Measurements from ENCODE around the gene ZNF215. TPM values are rescaled to one million over a fixed set of nuclear protein-coding genes. Genes with fewer than 3 reads are reported as not detected.
A peak's percentile ranks its signal among the peaks of the same experiment; 100 is the strongest.
"Not testable (repeated sequence)": the region's sequence is repeated elsewhere in the genome, so short reads cannot be mapped to it uniquely, and the experiment has no call there.

ZNF215 gene
- total RNA-seq (0.89 TPM), polyA plus RNA-seq (ENCODE audit: insufficient read depth in 1 of 8, insufficient read length in 8 of 8, low replicate concordance in 1 of 8) (1 to 10 TPM in 6 of 8 donors, under 1 TPM in 2; 0.88 to 1.6 (median 1.2) TPM)
- long read RNA-seq, donor 1: 0 reads
- long read RNA-seq, donor 2: 0 reads
- long read RNA-seq, donor 3: 0 reads
- long read RNA-seq, donor 4: 0 reads
- long read RNA-seq, donor 5: 0 reads
- long read RNA-seq, donor 6: 0 reads
- long read RNA-seq, donor 7: 0 reads
- long read RNA-seq, donor 8: 0 reads
- long read RNA-seq, donor 9: 0 reads
- long read RNA-seq, donor 10: 0 reads
- long read RNA-seq, donor 11: 0 reads

GRCh38 chr11:6926208-6927029 is at the start of gene ZNF215:
ZNF215 (plus strand) TSS chr11:6926426; CDS start chr11:6932273, 5,847 bp downstream.
- Histone ChIP-seq H3K36me3 (ENCODE audit: control insufficient read depth, insufficient read depth, low read length) (no peaks in the 10 kb centered on the region), H3K27me3 (ENCODE audit: control insufficient read depth, insufficient read depth, low read length) (peaks cover 5% of the 10 kb centered on the region), H3K27ac (ENCODE audit: low read length) (peak within 1 kb of the TSS; percentile 45), H3K4me1 (ENCODE audit: control insufficient read depth, insufficient read depth, low read length) (peaks cover 5% of the 10 kb centered on the region), H3K4me3 (ENCODE audit: low read length) (peak within 1 kb of the TSS; percentile 58), H3K9me3 (replicated peaks; ENCODE audit: control insufficient read depth, low read depth, low read length) (no peaks in the 10 kb centered on the region)
- WGBS (ENCODE audit: insufficient coverage): under 1% methylated on average over 55 of the region's 61 CpGs
- DNase-seq: peak; percentile 87

- WGBS (ENCODE audit: insufficient coverage): 100% methylated on average over 3 of the region's 3 CpGs
- DNase-seq: no peak
Measured at GRCh38 chr11:6876914-6877313, 49.3 kb upstream of the ZNF215 start.

GRCh38 chr11:6882751-6883150 is 43.5 kb upstream of the ZNF215 start:
- no peaks in the 10 kb centered on the region for H3K4me1 ChIP-seq (ENCODE audit: control insufficient read depth, insufficient read depth, low read length)
- no peaks in the 10 kb centered on the region for H3K9me3 ChIP-seq (replicated peaks; ENCODE audit: control insufficient read depth, low read depth, low read length)
- DNase-seq: no peak
- no peaks in the 10 kb centered on the region for H3K36me3 ChIP-seq (ENCODE audit: control insufficient read depth, insufficient read depth, low read length)
- no peaks in the 10 kb centered on the region for H3K27me3 ChIP-seq (ENCODE audit: control insufficient read depth, insufficient read depth, low read length)
- H3K4me3 ChIP-seq (ENCODE audit: low read length): no peak overlapping the region
- no peak overlapping the region for H3K27ac ChIP-seq (ENCODE audit: low read length)

More at GRCh38 chr11:6876914-6877313, 49.3 kb upstream of the ZNF215 start:
- Histone ChIP-seq H3K27ac (ENCODE audit: low read length) (no peak overlapping the region), H3K4me1 (ENCODE audit: control insufficient read depth, insufficient read depth, low read length) (no peaks in the 10 kb centered on the region), H3K27me3 (ENCODE audit: control insufficient read depth, insufficient read depth, low read length) (no peaks in the 10 kb centered on the region), H3K4me3 (ENCODE audit: low read length) (no peak overlapping the region), H3K9me3 (replicated peaks; ENCODE audit: control insufficient read depth, low read depth, low read length) (no peaks in the 10 kb centered on the region), H3K36me3 (ENCODE audit: control insufficient read depth, insufficient read depth, low read length) (no peaks in the 10 kb centered on the region)

GRCh38 chr11:6887711-6888110 is 38.5 kb upstream of the ZNF215 start:
- not testable (repeated sequence) for H3K4me3 ChIP-seq (ENCODE audit: low read length); H3K27me3 ChIP-seq (ENCODE audit: control insufficient read depth, insufficient read depth, low read length); H3K36me3 ChIP-seq (ENCODE audit: control insufficient read depth, insufficient read depth, low read length); DNase-seq; H3K9me3 ChIP-seq (replicated peaks; ENCODE audit: control insufficient read depth, low read depth, low read length); H3K4me1 ChIP-seq (ENCODE audit: control insufficient read depth, insufficient read depth, low read length); H3K27ac ChIP-seq (ENCODE audit: low read length)
- no CpG with 5 or more reads among the region's 5 CpGs for whole genome bisulfite sequencing (ENCODE audit: insufficient coverage)

- H3K36me3 ChIP-seq (ENCODE audit: control insufficient read depth, insufficient read depth, low read length): no peaks in the 10 kb centered on the region
- H3K4me1 ChIP-seq (ENCODE audit: control insufficient read depth, insufficient read depth, low read length): no peaks in the 10 kb centered on the region
- no peaks in the 10 kb centered on the region for H3K27me3 ChIP-seq (ENCODE audit: control insufficient read depth, insufficient read depth, low read length)
- H3K27ac ChIP-seq (ENCODE audit: low read length): no peak overlapping the region
- no peak overlapping the region for H3K4me3 ChIP-seq (ENCODE audit: low read length)
- H3K9me3 ChIP-seq (replicated peaks; ENCODE audit: control insufficient read depth, low read depth, low read length): no peaks in the 10 kb centered on the region
- WGBS (ENCODE audit: insufficient coverage): no CpG with 5 or more reads among the region's 4 CpGs
- no peak for DNase-seq
Measured at GRCh38 chr11:6888830-6889229, 37.4 kb upstream of the ZNF215 start.

- H3K27me3 ChIP-seq (ENCODE audit: control insufficient read depth, insufficient read depth, low read length): no peaks in the 10 kb centered on the region
- no peak for DNase-seq
- no peaks in the 10 kb centered on the region for H3K36me3 ChIP-seq (ENCODE audit: control insufficient read depth, insufficient read depth, low read length)
- H3K4me1 ChIP-seq (ENCODE audit: control insufficient read depth, insufficient read depth, low read length): no peaks in the 10 kb centered on the region
- no peak overlapping the region for H3K4me3 ChIP-seq (ENCODE audit: low read length)
- WGBS (ENCODE audit: insufficient coverage): no CpG with 5 or more reads among the region's 1 CpG
- no peaks in the 10 kb centered on the region for H3K9me3 ChIP-seq (replicated peaks; ENCODE audit: control insufficient read depth, low read depth, low read length)
- H3K27ac ChIP-seq (ENCODE audit: low read length): no peak overlapping the region
Measured at GRCh38 chr11:6889835-6890234, 36.4 kb upstream of the ZNF215 start.

- no peak within 1 kb of the TSS for H3K4me3 ChIP-seq (ENCODE audit: low read length)
- DNase-seq: no peak
- no peaks in the 10 kb centered on the region for H3K27me3 ChIP-seq (ENCODE audit: control insufficient read depth, insufficient read depth, low read length)
- WGBS (ENCODE audit: insufficient coverage): no CpG with 5 or more reads among the region's 2 CpGs
- H3K27ac ChIP-seq (ENCODE audit: low read length): no peak within 1 kb of the TSS
- H3K4me1 ChIP-seq (ENCODE audit: control insufficient read depth, insufficient read depth, low read length): no peaks in the 10 kb centered on the region
- H3K9me3 ChIP-seq (replicated peaks; ENCODE audit: control insufficient read depth, low read depth, low read length): no peaks in the 10 kb centered on the region
- no peaks in the 10 kb centered on the region for H3K36me3 ChIP-seq (ENCODE audit: control insufficient read depth, insufficient read depth, low read length)
Measured at GRCh38 chr11:6892400-6892799, 33.8 kb upstream of the ZNF215 start, which contains the start of gene OR2D2. OR2D2 (minus strand) TSS chr11:6892500; CDS start chr11:6892500, 0 bp downstream.

GRCh38 chr11:6894097-6894496 is 32.1 kb upstream of the ZNF215 start:
- no peaks in the 10 kb centered on the region for H3K4me1 ChIP-seq (ENCODE audit: control insufficient read depth, insufficient read depth, low read length)
- no peaks in the 10 kb centered on the region for H3K27me3 ChIP-seq (ENCODE audit: control insufficient read depth, insufficient read depth, low read length)
- no peak overlapping the region for H3K27ac ChIP-seq (ENCODE audit: low read length)
- H3K4me3 ChIP-seq (ENCODE audit: low read length): no peak overlapping the region
- DNase-seq: no peak
- no peaks in the 10 kb centered on the region for H3K9me3 ChIP-seq (replicated peaks; ENCODE audit: control insufficient read depth, low read depth, low read length)
- H3K36me3 ChIP-seq (ENCODE audit: control insufficient read depth, insufficient read depth, low read length): no peaks in the 10 kb centered on the region

GRCh38 chr11:6895010-6895409 is 31.2 kb upstream of the ZNF215 start:
- Histone ChIP-seq H3K9me3 (replicated peaks; ENCODE audit: control insufficient read depth, low read depth, low read length) (no peaks in the 10 kb centered on the region), H3K36me3 (ENCODE audit: control insufficient read depth, insufficient read depth, low read length) (no peaks in the 10 kb centered on the region), H3K27ac (ENCODE audit: low read length) (no peak overlapping the region), H3K4me1 (ENCODE audit: control insufficient read depth, insufficient read depth, low read length) (no peaks in the 10 kb centered on the region), H3K4me3 (ENCODE audit: low read length) (no peak overlapping the region), H3K27me3 (ENCODE audit: control insufficient read depth, insufficient read depth, low read length) (no peaks in the 10 kb centered on the region)
- no peak for DNase-seq

GRCh38 chr11:6898911-6899310 is 27.3 kb upstream of the ZNF215 start:
- no CpG with 5 or more reads among the region's 1 CpG for WGBS (ENCODE audit: insufficient coverage)

More at GRCh38 chr11:6898911-6899310, 27.3 kb upstream of the ZNF215 start:
- no peaks in the 10 kb centered on the region for H3K9me3 ChIP-seq (replicated peaks; ENCODE audit: control insufficient read depth, low read depth, low read length)
- H3K36me3 ChIP-seq (ENCODE audit: control insufficient read depth, insufficient read depth, low read length): no peaks in the 10 kb centered on the region
- no peaks in the 10 kb centered on the region for H3K4me1 ChIP-seq (ENCODE audit: control insufficient read depth, insufficient read depth, low read length)
- H3K4me3 ChIP-seq (ENCODE audit: low read length): no peak overlapping the region
- DNase-seq: no peak
- H3K27me3 ChIP-seq (ENCODE audit: control insufficient read depth, insufficient read depth, low read length): no peaks in the 10 kb centered on the region
- no peak overlapping the region for H3K27ac ChIP-seq (ENCODE audit: low read length)
